Skeletal muscle tissue (tissue), 4 donors: ENCODE results near the gene TIAM1. TPM values are rescaled to one million over a fixed set of nuclear protein-coding genes. Genes with fewer than 3 reads are reported as not detected.

ENCODE experiments used
- H3K27ac ChIP-seq: one replicate; pipeline ENCODE4 v1.7.0; 2013; ENCODE audit warnings: mild to moderate bottlenecking, low read depth, low read length, inconsistent platforms
- H3K27me3 ChIP-seq, 3 donors: one replicate each; pipeline ENCODE4 v1.7.0; 2013; ENCODE audit warnings: low read length in 3 of 3; ENCODE audit not compliant: control insufficient read depth in 3 of 3, insufficient read depth in 3 of 3
- H3K36me3 ChIP-seq, 3 donors: one replicate each; pipeline ENCODE4 v1.7.0; 2013; ENCODE audit warnings: low read length in 3 of 3; ENCODE audit not compliant: control insufficient read depth in 3 of 3, insufficient read depth in 3 of 3
- H3K4me1 ChIP-seq, 3 donors: one replicate each; pipeline ENCODE4 v1.7.0; 2013; ENCODE audit warnings: low read length in 3 of 3, mild to moderate bottlenecking in 3 of 3; ENCODE audit not compliant: control insufficient read depth in 3 of 3, insufficient read depth in 3 of 3
- H3K4me3 ChIP-seq, 3 donors: one replicate each; pipeline ENCODE4 v1.7.0; 2013; ENCODE audit warnings: low read length in 3 of 3
- H3K9ac ChIP-seq, 3 donors: one replicate each; pipeline ENCODE4 v1.7.0; 2013; ENCODE audit warnings: low read length in 3 of 3, mild to moderate bottlenecking in 3 of 3, moderate library complexity in 2 of 3, low read depth in 1 of 3
- H3K9me3 ChIP-seq, 3 donors: one replicate each; pipeline ENCODE4 v1.7.0; 2013; ENCODE audit warnings: low read length in 3 of 3; ENCODE audit not compliant: control insufficient read depth in 3 of 3
- total RNA-seq: library from RNA; depleted of rRNA; stranded (reverse); fragments of >200 nt; gene quantifications from one replicate; pipeline ENCODE4 v1.2.3, GENCODE V29; 2014
- donor health status: Osteomylitis.

The TIAM1 gene
- total RNA-seq, 1 donor from 2014 or later, result 24.5 TPM

DNA sequence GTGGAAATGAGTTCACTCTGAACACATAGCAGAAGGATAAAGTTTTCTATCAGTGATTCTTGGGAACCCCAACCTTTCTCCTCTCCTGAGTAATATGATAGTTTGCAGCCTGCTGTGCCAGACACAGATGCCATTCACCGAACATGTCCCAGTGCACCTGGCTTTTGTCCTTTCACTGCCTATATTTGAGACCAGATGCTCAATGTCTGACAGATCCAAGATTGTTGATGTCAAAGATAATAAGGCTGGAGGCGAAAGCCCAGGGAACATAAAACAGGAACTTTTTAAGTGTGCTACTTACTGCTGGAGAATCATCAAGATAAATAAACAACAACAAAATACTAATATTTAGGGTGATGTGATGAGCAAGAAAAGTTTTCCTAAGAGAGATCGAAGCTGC lies 139.3 kb downstream of the TIAM1 start:
- peaks cover 0 to 7% (median 0%) of the 10 kb centered on the region in 3 donors for H3K27me3 ChIP-seq
- H3K9me3 ChIP-seq, result no peaks in the 10 kb centered on the region
- no peaks in the 10 kb centered on the region for H3K4me1 ChIP-seq
- H3K9ac ChIP-seq, result no peak overlapping the region
- no peak overlapping the region for H3K4me3 ChIP-seq
- H3K27ac ChIP-seq, result no peak overlapping the region
- H3K36me3 ChIP-seq, result no peaks in the 10 kb centered on the region

DNA sequence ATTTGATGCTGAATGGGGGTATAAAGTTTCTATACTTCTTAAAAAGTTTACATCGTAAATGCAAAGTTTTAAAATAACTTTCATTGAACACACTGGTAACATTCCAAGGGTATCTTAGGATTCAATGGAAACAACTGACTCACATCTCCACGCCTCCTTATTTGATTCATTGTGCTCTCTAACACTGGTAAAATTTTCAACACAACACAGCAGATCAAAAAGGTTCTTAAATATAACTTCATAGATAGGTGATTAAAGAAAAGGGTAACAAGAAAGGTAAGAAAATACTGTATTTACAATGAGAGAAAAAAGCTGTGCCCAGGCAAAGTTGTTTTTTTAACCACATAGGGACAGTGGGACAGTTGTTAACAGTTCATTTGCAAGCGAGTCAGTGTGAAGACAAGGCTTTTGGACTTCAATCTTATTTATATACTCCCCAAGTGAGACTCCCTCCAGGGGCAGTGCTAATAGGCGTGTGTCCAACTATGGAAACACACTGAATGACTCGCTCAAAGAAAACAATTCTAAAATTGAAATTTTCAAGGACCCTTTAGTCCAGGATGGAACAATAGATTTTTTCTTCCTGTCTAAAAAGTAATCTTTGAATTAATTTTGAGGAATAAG lies 140.5 kb downstream of the TIAM1 start:
- Histone ChIP-seq H3K9ac (no peak overlapping the region), H3K9me3 (no peaks in the 10 kb centered on the region), H3K36me3 (no peaks in the 10 kb centered on the region), H3K27me3 (peaks cover 0 to 7% (median 0%) of the 10 kb centered on the region in 3 donors), H3K4me3 (no peak overlapping the region), H3K27ac (no peak overlapping the region), H3K4me1 (no peaks in the 10 kb centered on the region)

DNA sequence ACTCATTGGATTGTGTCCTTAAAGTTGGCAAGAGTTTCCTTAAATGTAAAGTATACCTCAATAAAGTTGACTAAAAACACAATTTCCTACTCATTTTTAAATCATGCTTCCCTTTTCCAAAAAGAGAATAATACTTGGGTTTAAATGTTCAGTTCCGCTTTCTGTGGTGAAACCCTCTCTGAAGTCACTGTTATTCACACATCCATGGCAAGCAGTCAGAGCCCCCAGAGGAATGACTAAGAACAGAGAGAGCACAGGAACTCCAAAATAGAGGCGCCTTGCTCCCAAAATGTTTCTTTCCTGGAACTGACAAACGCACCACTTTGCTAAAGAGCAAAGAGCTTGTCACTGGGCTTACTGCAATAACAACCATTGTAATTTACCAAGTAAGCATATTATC lies 142.5 kb downstream of the TIAM1 start:
- H3K4me3 ChIP-seq, result no peak overlapping the region
- H3K9ac ChIP-seq, result peak overlapping the region in 1 of 3 donors; percentile 23
- peaks cover 0 to 4% (median 0%) of the 10 kb centered on the region in 3 donors for H3K4me1 ChIP-seq
- H3K9me3 ChIP-seq, result no peaks in the 10 kb centered on the region
- H3K27ac ChIP-seq, result peak overlapping the region; percentile 48
- H3K27me3 ChIP-seq, result peaks cover 0 to 8% (median 0%) of the 10 kb centered on the region in 3 donors
- no peaks in the 10 kb centered on the region for H3K36me3 ChIP-seq

DNA sequence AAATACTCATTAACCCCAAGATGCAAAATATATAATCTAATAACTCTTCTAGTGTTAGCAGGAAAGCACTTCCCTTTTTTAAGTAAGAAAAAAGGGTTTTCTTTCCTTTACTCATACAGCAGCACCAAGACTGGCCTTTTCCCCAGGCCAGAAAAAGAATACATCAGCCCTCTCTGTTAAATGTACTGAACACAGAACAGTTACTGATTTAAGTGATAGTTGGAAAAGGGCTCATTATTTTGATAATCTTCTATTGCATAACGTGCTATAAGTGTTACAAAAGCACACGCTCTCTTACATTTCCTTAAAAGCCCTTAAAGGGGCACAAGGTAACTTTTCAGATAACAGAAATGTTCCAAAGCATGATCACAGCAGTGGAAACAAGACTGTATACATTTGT lies 142.9 kb downstream of the TIAM1 start:
- no peaks in the 10 kb centered on the region for H3K36me3 ChIP-seq
- peaks cover 0 to 4% (median 0%) of the 10 kb centered on the region in 3 donors for H3K4me1 ChIP-seq
- peak overlapping the region; percentile 46 for H3K27ac ChIP-seq
- no peaks in the 10 kb centered on the region for H3K9me3 ChIP-seq
- H3K27me3 ChIP-seq, result peaks cover 0 to 9% (median 0%) of the 10 kb centered on the region in 3 donors
- no peak overlapping the region for H3K4me3 ChIP-seq
- peak overlapping the region in 1 of 3 donors; percentile 23 for H3K9ac ChIP-seq

DNA sequence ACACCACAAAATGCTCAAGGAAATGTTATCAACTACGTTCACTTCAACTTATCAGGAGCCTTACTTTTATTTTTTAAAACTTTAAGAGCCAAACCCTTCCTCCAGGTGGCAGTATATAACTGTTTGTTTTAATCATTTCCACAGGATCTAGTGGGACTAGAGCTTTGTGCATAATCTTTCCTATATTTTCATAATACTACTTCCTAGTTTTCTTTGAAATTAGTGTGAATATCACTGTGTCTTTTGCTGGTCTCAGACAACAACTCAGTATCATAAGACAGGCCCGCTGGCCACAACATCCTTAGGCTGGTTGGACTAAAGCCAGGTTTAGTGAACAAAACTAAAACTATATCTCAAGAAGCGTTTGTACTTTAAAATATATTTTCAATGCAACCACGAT lies 145.5 kb downstream of the TIAM1 start:
- Histone ChIP-seq H3K9ac (peak overlapping the region in 1 of 3 donors; percentile 14), H3K36me3 (no peaks in the 10 kb centered on the region), H3K4me1 (peaks cover 0 to 4% (median 0%) of the 10 kb centered on the region in 3 donors), H3K27ac (no peak overlapping the region), H3K27me3 (peaks cover 0 to 3% (median 0%) of the 10 kb centered on the region in 3 donors), H3K4me3 (no peak overlapping the region), H3K9me3 (no peaks in the 10 kb centered on the region)

DNA sequence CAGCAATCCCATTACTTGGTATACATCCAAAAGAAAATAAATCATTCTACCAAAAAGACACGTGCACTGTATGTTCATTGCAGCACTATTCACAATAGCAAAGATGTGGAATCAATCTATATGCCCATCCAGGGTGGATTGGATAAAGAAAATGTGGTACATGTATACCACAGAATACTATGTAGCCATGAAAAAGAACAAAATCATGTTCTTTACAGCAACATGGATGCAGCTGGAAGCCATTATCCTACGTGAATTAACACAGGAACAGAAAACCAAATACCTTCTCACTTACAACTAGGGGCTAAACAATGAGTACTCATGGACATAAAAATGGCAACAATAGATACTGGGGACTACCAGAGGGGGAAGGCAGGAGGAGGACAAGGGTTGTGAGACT lies 147.3 kb downstream of the TIAM1 start:
- peaks cover 0 to 3% (median 0%) of the 10 kb centered on the region in 3 donors for H3K27me3 ChIP-seq
- peaks cover 0 to 4% (median 0%) of the 10 kb centered on the region in 3 donors for H3K4me1 ChIP-seq
- H3K27ac ChIP-seq, result no peak overlapping the region
- H3K36me3 ChIP-seq, result no peaks in the 10 kb centered on the region
- no peak overlapping the region for H3K9ac ChIP-seq
- no peaks in the 10 kb centered on the region for H3K9me3 ChIP-seq
- no peak overlapping the region for H3K4me3 ChIP-seq

DNA sequence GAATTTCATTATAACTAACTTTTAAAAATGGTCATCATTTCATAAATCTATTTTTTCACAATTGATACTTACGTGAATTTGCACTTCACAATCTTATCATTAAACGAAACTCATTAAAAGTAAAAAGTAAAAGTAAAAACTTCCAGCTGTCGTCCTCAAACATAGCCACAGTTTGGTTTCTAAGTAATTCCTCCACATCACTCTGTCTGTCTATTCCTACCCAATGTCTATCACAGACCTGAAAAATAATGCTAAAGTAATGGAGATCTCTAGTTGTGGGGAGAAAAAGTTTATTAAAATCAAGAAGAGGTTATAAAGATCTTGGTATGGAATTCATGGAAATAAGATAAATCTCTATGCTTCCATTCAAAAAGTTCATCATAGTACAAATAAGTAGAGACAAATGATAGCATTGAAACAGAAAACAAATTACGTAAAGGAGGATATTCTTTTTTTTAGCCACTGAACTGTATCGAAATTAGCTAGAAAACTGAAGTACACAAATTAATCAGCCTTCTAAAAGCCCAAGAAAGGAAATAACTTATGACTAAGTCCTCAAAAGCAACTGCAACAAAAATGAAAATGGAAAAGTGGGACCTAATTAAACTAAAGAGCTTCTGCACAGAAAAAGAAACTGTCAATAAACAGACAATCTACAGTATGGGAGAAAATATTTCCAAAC lies 148.6 kb downstream of the TIAM1 start:
- H3K4me3 ChIP-seq, result no peak overlapping the region
- no peak overlapping the region for H3K27ac ChIP-seq
- H3K9me3 ChIP-seq, result no peaks in the 10 kb centered on the region
- no peaks in the 10 kb centered on the region for H3K36me3 ChIP-seq
- H3K9ac ChIP-seq, result no peak overlapping the region
- H3K4me1 ChIP-seq, result peaks cover 0 to 4% (median 0%) of the 10 kb centered on the region in 3 donors
- peaks cover 0 to 3% (median 0%) of the 10 kb centered on the region in 3 donors for H3K27me3 ChIP-seq

DNA sequence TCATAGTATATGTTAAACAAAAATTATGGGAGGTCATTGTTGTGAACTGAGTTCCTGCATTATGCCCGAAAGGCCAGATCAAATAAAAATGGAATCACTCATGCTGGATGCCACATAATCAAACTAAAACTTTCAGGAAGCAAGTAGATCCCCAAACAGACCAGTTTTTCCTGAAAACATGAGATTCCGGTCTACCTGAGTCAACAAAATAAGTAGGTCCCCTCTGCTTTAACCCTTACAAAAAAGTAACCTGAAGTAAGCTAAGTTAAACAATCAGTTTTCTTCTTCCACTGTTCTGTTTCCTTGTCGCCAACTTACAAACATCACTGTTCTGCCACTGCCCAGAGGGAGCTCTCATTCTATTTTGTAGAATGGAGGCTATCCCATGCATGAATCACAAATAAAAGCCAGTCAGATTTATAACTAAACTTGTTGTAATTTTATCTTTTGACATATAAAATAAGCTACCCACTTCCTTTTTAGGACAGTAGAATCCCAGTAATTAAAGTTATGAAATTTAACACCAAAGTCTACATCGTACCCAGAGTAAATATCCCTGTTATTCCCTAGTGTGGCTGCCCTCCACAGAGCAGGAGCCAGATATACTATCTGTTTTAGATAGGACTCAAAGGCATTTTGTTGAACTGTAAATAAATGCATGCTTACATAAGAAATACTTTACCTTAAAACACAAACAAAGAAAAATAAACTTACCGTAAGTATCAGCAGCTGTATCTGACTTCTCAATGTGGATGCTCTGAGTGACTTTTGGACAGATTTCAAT lies 149.4 kb downstream of the TIAM1 start:
- peaks cover 0 to 3% (median 0%) of the 10 kb centered on the region in 3 donors for H3K27me3 ChIP-seq
- no peak overlapping the region for H3K27ac ChIP-seq
- H3K9me3 ChIP-seq, result no peaks in the 10 kb centered on the region
- H3K9ac ChIP-seq, result no peak overlapping the region
- H3K36me3 ChIP-seq, result no peaks in the 10 kb centered on the region
- H3K4me3 ChIP-seq, result no peak overlapping the region
- H3K4me1 ChIP-seq, result peaks cover 0 to 4% (median 0%) of the 10 kb centered on the region in 3 donors

DNA sequence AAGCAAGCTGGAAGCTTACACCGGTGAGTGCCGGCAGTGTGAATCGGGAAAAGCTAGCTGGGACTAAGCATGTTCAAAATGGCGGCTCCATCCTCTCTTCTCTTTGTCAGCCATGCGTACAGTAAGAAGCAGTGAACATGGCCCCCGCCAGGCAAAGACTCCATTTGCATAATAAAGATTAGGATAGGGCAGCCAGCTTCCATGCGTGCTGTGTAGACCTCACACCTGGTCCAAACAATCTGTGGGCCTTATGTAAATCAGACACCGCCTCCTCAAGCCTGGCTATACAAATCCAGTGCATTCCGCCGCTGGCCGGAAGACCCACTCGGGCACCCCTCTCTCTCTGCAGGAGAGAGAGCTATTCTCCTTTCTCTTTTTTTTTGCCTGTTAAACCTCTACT lies 150.3 kb downstream of the TIAM1 start:
- Histone ChIP-seq H3K4me3 (no peak overlapping the region), H3K9ac (no peak overlapping the region), H3K36me3 (no peaks in the 10 kb centered on the region), H3K9me3 (no peaks in the 10 kb centered on the region), H3K27ac (no peak overlapping the region), H3K27me3 (peaks cover 0 to 3% (median 0%) of the 10 kb centered on the region in 3 donors), H3K4me1 (peaks cover 0 to 4% (median 0%) of the 10 kb centered on the region in 3 donors)

DNA sequence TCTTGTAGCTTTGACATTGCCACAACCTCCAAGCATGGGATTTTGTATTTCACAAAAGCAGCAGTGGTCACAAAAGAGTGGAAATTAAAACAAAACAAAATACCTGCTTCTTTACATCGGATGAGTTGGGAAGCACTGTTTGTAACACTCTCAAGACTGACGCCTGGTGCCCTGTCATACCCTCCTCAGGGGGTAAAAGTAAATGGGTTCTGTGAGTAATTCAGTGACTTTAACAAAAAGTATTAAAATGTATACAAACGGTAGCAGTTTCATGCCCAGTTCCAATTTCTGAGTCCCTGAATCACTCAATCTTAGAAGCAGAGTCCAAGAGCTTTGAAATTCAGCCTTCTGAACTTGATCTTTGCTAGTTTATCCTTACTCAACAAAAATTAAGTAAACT lies 152.5 kb downstream of the TIAM1 start:
- no peaks in the 10 kb centered on the region for H3K36me3 ChIP-seq
- H3K4me3 ChIP-seq, result no peak overlapping the region
- no peak overlapping the region for H3K27ac ChIP-seq
- H3K27me3 ChIP-seq, result peaks cover 0 to 1% (median 0%) of the 10 kb centered on the region in 3 donors
- H3K9ac ChIP-seq, result no peak overlapping the region
- no peaks in the 10 kb centered on the region for H3K4me1 ChIP-seq
- no peaks in the 10 kb centered on the region for H3K9me3 ChIP-seq
